Amniotic stem cell (primary cell): ENCODE results near the gene STX3.
"Not testable (repeated sequence)": the region's sequence is repeated elsewhere in the genome, so short reads cannot be mapped to it uniquely, and the experiment has no call there.

ENCODE experiments used
- DNase-seq: peaks from one replicate; lab custom pipeline; 2025; lab: John Stamatoyannopoulos, UW

STX3 gene

GRCh38 chr11:59791639-59792038, 36.5 kb downstream of the STX3 start:
- no peak for DNase-seq

DNA sequence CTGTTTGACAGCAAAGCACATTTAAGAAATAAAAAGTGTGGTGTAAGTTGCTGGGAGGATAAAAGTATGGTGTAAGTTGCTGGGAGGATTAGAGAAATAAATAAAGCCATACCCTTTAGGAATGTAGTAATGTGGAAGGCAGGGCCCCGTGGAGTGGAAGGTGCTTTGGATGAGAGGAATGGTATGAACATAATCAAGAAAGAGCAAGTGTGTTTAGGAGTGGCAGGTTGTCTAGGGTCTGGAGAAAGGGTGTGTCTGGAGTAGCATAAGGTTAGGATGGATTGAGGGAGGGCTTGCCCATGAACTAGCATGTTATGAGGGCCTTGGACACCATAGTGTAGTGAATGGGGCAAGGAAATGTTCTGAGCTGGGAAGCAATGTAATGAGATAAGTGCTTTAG, 37.3 kb downstream of the STX3 start:
- DNase-seq: no peak

GRCh38 chr11:59794417-59794816, 39.2 kb downstream of the STX3 start:
- no peak for DNase-seq

DNA sequence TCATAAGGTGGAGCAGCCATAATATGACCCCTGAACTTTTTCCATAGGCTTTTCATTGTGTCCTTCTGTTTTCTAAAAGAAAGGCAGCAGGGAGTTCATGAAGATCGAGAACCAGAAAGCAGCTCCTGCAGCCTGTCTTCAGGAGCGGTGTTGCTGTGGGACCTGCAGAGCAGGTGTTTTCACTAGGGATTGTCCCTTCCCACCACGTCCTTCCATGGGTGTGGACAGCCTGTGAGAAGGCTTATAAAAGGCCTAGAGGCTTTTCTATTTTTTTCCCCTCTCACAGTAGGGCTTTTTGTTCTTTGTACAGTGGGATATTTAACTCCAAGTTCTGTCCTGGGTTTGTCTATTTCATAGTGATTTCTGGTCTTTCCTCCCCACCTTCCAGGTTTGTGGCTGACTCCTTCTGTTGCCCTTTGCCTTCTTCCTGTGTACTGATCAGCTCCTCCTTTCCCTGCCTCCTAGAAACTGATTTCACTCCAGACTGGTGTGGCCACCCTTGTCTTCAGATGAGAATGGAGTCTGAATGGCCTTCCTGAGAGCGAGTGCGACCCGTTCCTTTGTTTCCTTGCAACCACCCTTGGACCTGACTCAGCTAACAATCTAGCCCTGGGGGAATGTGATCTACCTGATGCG, 45.3 kb downstream of the STX3 start:
- DNase-seq: no peak

- no peak for DNase-seq
Observed at GRCh38 chr11:59801160-59801706, 46.1 kb downstream of the STX3 start.

DNA sequence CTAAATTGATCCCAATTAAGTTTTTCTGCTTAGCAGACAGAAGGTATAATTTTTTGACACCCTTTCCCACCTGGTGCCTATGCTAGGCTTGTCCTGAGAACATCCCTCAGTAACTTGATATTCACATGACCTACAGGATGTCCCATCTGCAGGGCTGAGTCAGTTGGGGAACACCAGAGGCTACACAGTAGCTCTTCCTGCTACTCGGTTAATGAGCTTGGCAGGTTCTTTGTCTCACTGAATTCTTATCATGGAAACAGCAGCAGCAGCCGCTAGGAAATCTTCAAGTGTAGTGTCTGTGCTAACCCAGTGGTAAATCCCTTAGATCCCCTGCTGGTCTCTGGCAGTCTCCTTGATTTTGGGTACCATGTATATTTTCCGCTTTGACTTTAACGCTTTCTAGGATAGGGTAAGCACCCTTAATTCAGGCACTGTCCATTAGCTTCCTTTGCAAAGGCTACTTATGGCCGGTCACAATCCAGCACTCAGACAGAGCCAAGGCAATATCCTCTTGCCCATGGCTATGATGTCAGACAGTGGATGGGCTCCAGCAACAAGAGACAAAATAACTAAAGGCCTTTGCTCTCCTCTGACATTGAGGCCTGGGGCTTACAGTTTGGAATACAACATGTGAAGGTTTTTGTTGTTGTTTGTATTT, 46.9 kb downstream of the STX3 start:
- no peak for DNase-seq

DNA sequence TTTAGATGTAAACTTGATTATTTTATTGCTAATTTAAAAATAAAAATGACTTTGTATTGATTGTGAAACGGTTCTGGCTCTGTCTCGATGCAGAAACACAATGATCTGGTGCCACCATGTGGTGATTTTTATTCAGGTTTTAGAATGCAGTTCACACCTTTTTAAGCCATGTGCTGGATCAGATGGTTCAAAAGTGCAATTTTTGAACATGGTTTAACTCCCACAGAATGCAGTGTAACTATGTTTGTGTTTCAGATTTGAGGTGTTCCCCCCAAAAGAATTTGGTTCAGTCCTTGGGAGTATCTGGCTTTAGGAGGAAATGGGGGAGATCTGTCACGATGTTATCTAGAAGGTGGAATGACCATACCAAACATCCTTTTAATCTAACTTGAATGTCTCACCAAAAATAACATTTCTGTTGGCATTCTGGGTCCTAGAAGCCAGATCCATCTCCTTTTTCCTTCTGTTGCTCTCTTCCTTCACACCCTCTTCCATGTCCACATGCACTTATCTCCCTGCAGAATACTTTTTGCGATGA, 47.5 kb downstream of the STX3 start:
- peak; percentile 8 for DNase-seq

- DNase-seq: no peak
Observed at GRCh38 chr11:59804061-59804460, 48.9 kb downstream of the STX3 start.

DNA sequence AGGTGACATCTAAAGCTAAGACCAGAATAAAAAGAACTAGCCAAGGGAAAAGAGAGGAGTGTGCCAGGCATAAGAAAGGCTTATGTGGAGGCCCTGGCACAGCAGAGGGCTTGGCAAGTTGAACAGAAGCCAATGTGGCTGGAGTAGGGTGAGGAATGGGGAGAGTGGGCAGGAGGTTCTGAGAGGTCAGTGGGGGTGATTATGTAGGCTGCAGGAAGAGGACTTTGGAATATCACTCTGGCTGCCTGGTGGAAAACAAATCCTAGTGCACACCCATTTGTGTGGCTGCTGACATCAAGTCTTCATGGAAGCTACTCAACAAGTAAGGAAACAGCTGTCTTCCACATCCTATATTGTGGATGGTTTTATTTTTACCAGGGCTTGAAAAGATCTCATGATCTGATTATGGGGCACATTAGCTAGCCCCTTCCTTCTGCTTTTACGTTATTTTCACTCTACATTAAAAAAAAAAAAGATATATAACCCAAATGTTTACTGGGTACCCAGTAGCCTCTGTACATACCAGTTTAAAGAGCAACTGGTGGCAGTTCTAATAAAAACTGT, 52.0 kb downstream of the STX3 start:
- DNase-seq: no peak

- DNase-seq: peak; percentile 70
Observed at GRCh38 chr11:59810189-59810910, 55.2 kb downstream of the STX3 start, which contains the start of gene MRPL16. Gene MRPL16, minus strand, starts transcription at chr11:59810778. Its CDS starts 120 bp downstream, at chr11:59810658.

DNA sequence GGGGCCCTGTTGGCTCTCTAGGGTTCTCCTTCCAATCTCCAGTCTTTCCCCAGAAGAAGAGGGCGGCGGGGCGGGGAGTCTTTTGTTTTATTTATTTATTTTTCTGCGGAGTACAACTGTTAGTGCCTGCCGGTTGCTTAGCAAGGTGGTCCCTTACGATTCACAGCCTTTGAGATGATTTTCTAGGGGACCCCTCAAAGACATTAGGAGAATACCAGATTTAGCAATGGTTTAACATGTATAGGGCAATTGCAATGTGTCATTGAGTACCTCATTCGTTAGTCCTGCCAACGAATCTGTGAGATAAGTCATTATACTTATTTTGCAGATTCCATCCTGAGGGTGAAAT, 55.7 kb downstream of the STX3 start:
- DNase-seq: no peak

DNA sequence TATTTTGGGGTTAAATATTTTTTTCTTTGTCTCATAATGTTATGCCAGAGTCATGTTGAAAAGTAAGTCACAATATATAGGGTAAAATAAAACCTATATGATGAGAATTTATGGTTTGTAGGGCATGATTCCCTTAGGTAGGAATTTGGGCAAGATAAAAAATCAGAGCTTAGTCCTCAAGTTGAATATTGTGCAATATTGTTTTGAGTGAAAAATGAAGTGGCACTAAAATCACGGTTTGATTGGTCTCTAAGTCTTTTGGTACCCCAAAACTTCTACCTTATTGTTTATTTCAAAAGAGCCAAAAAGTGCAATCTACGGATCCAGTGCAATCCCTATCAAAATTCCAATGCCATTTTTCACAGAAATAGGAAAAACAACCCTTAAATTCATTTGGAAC, 57.0 kb downstream of the STX3 start:
- no peak for DNase-seq

GRCh38 chr11:59813364-59813763, 58.2 kb downstream of the STX3 start:
- no peak for DNase-seq

DNA sequence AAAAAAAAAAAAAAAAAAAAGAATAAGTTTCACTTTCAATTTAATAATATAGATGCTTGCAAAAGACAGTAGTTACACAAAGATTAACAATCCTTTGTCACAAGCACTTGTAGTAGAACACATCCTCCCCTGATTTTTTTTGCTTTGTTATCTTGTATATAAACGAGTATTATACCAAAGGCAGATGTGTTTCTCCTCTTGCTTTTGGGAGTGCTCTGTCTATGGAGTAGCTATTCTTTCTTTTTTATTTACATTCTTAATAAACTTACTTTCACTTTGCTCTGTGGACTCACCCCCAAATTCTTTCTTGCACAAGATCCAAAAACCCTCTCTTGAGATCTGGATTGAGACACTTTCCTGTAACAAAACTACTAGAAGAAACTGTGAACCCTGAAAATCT, 58.8 kb downstream of the STX3 start:
- no peak for DNase-seq

DNA sequence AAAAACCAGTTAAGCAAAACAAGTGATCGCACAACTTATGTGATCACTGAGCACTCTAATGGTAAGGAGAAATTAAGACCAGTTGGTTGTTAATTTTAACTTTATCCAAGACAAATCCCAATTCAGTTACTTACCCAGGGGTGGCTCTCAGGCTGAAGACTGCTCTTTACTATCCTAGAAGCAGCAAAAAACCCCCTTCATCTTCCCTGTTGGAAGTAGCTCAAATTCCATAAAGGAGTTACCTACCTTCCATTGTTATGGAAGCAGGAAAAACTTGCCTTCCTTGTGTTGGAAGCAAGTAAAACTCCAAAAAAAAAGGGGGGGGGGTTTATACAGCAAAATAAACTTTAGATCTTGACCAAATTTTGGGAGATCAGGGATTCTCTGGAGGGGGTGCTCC, 60.6 kb downstream of the STX3 start:
- no peak for DNase-seq

- not testable (repeated sequence) for DNase-seq
Observed at GRCh38 chr11:59816434-59816833, 61.3 kb downstream of the STX3 start.

DNA sequence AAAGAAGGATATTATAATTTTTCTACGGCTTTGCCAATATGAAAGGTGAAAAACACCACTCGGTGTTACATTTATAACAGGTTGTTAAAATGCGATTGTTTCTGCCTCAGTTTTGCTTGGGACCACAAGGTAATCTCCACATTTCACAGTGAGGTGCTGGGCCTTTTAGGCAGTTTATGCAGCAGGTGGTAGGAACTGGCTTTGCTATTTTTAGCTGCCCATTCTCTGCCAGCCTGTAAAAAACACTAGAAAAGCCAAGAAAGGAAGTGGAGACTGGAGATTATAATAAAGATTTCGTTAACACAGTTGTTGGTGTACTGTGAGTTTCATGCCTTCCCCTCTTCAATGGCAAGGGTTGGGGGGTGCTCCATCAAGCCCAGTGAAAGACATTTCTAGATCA, 63.4 kb downstream of the STX3 start:
- DNase-seq: no peak

DNA sequence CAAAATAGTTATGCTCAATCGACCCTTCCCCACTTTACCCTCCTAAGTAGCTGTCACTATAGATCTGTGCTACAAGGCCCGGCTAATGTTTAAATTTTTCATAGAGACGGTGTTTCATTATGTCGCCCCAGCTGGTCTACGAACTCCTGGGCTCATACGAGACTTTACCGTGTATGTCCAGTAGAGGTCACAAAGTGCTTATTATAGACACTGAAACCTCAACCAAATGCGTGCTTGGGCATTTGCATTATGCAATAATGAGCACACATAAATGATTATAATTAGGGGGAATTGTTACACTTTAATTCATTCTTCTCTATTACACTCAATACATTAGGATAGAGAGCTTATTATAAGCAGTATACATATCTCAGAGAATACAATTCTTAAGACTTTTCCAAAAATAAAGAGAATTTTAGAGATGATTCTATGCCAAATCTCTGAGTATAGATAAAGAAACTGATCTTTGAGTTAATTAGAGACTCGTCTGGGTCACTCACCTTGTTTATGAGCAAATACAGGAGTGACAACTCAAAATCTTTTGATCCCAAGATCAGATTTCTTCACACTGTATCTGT, 67.9 kb downstream of the STX3 start:
- DNase-seq: peak; percentile 8

DNA sequence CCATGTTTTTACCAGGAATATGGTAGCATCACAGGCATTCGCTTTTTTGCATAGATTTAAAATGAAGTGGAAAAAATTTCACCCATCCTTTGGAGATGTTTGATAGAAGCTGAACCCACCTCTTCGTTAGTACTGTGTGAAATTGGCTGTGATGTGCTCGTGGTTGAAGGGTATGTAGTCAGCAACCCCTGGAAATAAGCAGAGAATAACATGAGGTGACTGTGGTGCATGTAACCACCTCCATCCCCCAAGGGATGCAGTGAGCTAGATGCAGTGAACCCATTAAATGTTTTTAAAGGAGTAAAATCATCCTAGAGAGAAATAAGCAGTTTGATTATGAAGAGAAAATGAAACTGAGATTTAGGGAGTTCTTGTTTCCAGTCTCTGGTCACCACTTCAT, 74.2 kb downstream of the STX3 start:
- DNase-seq: no peak

DNA sequence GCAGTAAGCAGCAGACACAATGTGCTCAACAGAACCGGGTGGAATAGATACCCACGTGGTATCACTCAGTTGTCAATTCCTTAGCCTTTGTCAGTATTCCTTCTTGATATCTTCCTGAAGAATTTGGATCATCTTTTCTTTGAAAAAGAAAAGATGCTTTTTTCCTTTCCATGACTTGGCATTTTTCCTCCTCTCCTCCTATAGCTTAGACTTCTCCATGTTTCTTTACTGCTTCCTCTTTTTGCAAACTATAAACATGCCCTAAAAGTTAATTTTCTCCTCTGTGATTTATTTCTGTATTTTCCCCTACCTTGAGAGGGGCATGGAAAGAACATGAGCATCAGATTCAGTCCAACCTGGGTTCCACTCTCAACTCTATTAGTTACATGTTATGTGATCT, 78.4 kb downstream of the STX3 start:
- no peak for DNase-seq

DNA sequence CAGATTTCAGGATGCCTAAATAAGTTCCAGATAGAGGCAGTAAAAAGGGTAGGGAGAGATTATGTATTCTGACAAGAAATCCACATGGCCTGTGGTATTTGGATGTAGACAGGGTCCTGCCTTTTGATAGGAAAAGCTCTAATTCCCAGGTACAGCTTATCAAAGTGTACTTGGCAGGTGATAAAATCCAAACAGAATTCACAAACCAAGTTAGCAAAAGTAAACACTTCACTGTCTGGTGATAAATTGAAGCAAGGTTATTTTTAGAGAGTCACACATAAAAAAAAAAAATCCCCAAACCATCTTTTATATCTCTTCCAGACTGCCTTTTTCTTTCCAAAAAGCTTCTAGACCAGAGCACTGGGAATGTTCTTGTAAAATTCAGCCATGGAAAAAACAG, 84.4 kb downstream of the STX3 start:
- no peak for DNase-seq

- no peak for DNase-seq
Observed at GRCh38 chr11:59841514-59841913, 86.3 kb downstream of the STX3 start.
